ENCODE data around the gene FKBP2.

GRCh38 chr11:64283092-64283491 lies 42.2 kb downstream of the FKBP2 start:
- TF ChIP-seq EZH2phosphoT487 (IDR thresholded peaks at IDR 0.05; ENCODE audit: insufficient read depth, low read depth) (no peak), EZH2 (IDR thresholded peaks at IDR 0.05; ENCODE audit: insufficient read depth, poor library complexity, severe bottlenecking) (no peak)
